Stomach (tissue), 9 donors: ENCODE measurements around the gene SKI. TPM values are rescaled to one million over a fixed set of nuclear protein-coding genes. Genes with fewer than 3 reads are reported as not detected.
A peak's percentile ranks its signal among the peaks of the same experiment; 100 is the strongest.
"Not testable (repeated sequence)": the region's sequence is repeated elsewhere in the genome, so short reads cannot be mapped to it uniquely, and the experiment has no call there.

Experiments used
- DNase-seq, 2 donors: peaks; one replicate each; pipeline versions ENCODE4 v3.0.0 to v3.0.0-alpha.2; 2013 to 2019
- H3K27ac ChIP-seq, 5 donors: fragments of 200-600 bp in 4 of 5; sonication (generic) in 4 of 5; one replicate each; pipeline ENCODE4 v1.5.1; 2013 to 2019; ENCODE audit warnings: mild to moderate bottlenecking in 1 of 5, moderate library complexity in 1 of 5
- H3K27me3 ChIP-seq, 3 donors: fragments of 200-600 bp; sonication (generic); one replicate each; pipeline ENCODE4 v1.5.1; 2017 to 2019; ENCODE audit warnings: mixed run types in 1 of 3
- H3K36me3 ChIP-seq, 4 donors: fragments of 200-600 bp; sonication (generic); 1 replicate in 3 of 4; 2 replicates in 1 of 4; pipeline ENCODE4 v1.5.1; 2016 to 2019
- H3K4me1 ChIP-seq, 4 donors: fragments of 200-600 bp; sonication (generic); one replicate each; pipeline ENCODE4 v1.5.1; 2016 to 2019
- H3K4me3 ChIP-seq, 4 donors: fragments of 200-600 bp; sonication (generic) in 3 of 4; one replicate each; pipeline ENCODE4 v1.5.1; 2016 to 2019; ENCODE audit warnings: mild to moderate bottlenecking in 1 of 4
- H3K9me3 ChIP-seq, 4 donors: fragments of 200-600 bp; sonication (generic); one replicate each; pipeline ENCODE4 v1.5.1; 2016 to 2019
- EP300 ChIP-seq: sonication (generic); formaldehyde crosslinking; IDR thresholded peaks from one replicate; pipeline ENCODE4 v1.6.1; 2017; ENCODE audit warnings: antibody characterized with exemption
- POLR2A ChIP-seq, 4 donors: fragments of 450-650 bp; IDR thresholded peaks; one replicate each; pipeline ENCODE4 v1.6.1; 2016; ENCODE audit warnings: antibody characterized with exemption in 4 of 4, control low read depth in 2 of 4, mild to moderate bottlenecking in 1 of 4, moderate library complexity in 1 of 4
- POLR2AphosphoS5 ChIP-seq, 3 donors: sonication (generic); formaldehyde crosslinking; IDR thresholded peaks; one replicate each; pipeline ENCODE4 v1.6.1; 2016; ENCODE audit warnings: antibody characterized with exemption in 3 of 3
- WGBS, 5 donors: extraction: QIAGEN DNeasy Blood & Tissue Kit in 3 of 5; methylation state at CpG; one replicate each; pipeline versions ENCODE4 v1.1.5 to v1.1.7; 2013 to 2018; 5-methylcytosine and 5-hydroxymethylcytosine counted together
- intact Hi-C: fragments of 100-400 bp; cut with DNase I; formaldehyde crosslinking; loops from one replicate; pipeline ENCODE4 v1.15.1; 2023; ENCODE audit warnings: low total_unique reads
- polyA plus RNA-seq, 3 donors: library from polyadenylated mRNA; stranded (reverse); fragments of 200-250 nt; gene quantifications; one replicate each; pipeline ENCODE4 v1.2.3, GENCODE V29; 2013
- total RNA-seq, 5 donors: library from RNA; depleted of rRNA; stranded (reverse); fragments of >200 nt; gene quantifications; one replicate each; pipeline versions ENCODE4 v1.1.0 to v1.2.3, GENCODE V29; 2014 to 2016
- TF ChIP-seq, protein P1 (sequence below), 7 experiments: fragments of 450-650 bp in 4 of 7; fragments of 200-600 bp in 3 of 7; sonication (generic) in 3 of 7; IDR thresholded peaks; one replicate each; pipeline ENCODE4 v1.5.1; 2016 to 2019; ENCODE audit warnings: antibody characterized with exemption in 7 of 7, control low read depth in 2 of 7, mild to moderate bottlenecking in 1 of 7
- donor health status: healthy with polysubstance abuse.
- donor health status: Bipolar disorder and iron deficiency.
- donor health status: healthy.

The SKI gene
- total and polyA plus RNA-seq, 8 donors, result 7.4 to 84.0 (median 21.0) TPM

DNA sequence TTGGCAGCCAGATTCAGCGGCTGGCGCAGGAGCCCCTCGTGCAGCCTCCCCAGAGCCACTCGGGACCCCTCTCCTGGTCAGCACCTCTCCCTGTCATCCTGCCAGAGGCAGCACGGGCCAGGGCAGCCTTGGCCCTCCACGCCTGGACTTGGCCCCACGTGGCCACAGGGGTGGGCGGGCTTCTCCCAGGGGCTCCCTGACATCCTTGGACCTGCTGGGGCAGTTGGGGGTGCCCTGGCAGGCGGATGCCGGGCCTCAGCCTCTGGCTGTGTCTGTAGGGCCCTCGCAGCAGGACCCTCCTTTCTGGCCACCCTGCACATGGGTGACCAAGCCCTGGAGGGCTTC lies 103.1 kb downstream of the SKI start:
- WGBS, 5 donors, result 49 to 85% (median 79%) methylated on average over 3 to 11 of the region's 11 CpGs
- Histone ChIP-seq H3K36me3 (no peaks in the 10 kb centered on the region), H3K27me3 (no peaks in the 10 kb centered on the region), H3K27ac (peak overlapping the region in 3 of 5 donors; percentile 18 to 61 (median 26)), H3K4me3 (no peak overlapping the region), H3K9me3 (no peaks in the 10 kb centered on the region), H3K4me1 (peaks cover 0 to 24% (median 16%) of the 10 kb centered on the region in 4 donors)
- TF ChIP-seq POLR2AphosphoS5 (IDR thresholded peaks at IDR 0.05), result no peak
- TF ChIP-seq, protein P1, sequence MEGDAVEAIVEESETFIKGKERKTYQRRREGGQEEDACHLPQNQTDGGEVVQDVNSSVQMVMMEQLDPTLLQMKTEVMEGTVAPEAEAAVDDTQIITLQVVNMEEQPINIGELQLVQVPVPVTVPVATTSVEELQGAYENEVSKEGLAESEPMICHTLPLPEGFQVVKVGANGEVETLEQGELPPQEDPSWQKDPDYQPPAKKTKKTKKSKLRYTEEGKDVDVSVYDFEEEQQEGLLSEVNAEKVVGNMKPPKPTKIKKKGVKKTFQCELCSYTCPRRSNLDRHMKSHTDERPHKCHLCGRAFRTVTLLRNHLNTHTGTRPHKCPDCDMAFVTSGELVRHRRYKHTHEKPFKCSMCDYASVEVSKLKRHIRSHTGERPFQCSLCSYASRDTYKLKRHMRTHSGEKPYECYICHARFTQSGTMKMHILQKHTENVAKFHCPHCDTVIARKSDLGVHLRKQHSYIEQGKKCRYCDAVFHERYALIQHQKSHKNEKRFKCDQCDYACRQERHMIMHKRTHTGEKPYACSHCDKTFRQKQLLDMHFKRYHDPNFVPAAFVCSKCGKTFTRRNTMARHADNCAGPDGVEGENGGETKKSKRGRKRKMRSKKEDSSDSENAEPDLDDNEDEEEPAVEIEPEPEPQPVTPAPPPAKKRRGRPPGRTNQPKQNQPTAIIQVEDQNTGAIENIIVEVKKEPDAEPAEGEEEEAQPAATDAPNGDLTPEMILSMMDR (IDR thresholded peaks at IDR 0.05), result no peak
- intact Hi-C loops, result no loop called here
- no peak for DNase-seq

DNA sequence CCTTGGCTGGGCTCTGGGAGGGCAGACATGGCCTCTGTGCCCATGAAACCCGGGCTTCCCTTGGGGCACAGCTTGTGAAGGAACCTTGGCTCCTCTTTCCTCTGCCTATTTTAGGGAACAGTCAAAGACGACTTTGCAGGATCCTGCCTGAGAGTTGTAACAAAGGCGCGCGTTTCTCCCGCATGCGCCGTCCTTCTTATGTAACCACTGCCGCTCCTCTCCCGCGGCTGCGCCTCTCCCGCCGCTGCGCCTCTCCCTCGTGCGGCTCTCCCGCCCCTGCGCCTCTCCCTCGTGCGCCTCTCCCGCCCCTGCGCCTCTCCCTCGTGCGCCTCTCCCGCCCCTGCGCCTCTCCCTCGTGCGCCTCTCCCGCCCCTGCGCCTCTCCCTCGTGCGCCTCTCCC lies 103.5 kb downstream of the SKI start:
- H3K4me3 ChIP-seq, DNase-seq, H3K9me3 ChIP-seq, H3K36me3 ChIP-seq, intact Hi-C loops, H3K27me3 ChIP-seq: not testable (repeated sequence)
- WGBS, 5 donors, result 90 to 95% (median 92%) methylated on average over 13 to 33 of the region's 33 CpGs
- peaks cover 0 to 24% (median 16%) of the 10 kb centered on the region in 4 donors for H3K4me1 ChIP-seq
- peak overlapping the region in 3 of 5 donors; percentile 18 to 61 (median 26) for H3K27ac ChIP-seq

DNA sequence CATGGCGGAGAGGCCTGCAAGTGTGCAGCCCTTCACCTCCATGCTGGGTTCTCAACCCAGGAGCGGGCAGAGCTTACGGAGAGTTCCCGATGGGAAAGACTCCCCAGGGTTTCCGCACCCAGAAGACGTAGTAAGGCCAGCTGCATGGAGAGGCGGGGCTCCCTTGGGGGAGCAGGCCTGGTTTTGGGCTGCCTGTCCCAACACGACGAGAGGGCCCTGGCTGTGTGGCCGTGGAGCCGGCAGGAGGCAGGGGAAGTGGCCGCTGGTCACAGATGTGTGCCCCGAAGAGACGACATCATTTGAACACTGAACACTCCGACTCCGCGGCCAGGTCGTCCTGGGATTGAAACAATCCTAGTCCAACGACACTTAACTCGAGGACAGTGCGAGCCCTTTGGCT lies 106.2 kb downstream of the SKI start:
- intact Hi-C loops, result no loop called here
- Histone ChIP-seq H3K36me3 (no peaks in the 10 kb centered on the region), H3K4me3 (no peak overlapping the region), H3K27me3 (no peaks in the 10 kb centered on the region), H3K4me1 (peaks cover 0 to 24% (median 16%) of the 10 kb centered on the region in 4 donors), H3K9me3 (no peaks in the 10 kb centered on the region), H3K27ac (peak overlapping the region in 1 of 5 donors; percentile 52)
- WGBS, 5 donors, result 86 to 93% (median 91%) methylated on average over 14 to 21 of the region's 21 CpGs
- TF ChIP-seq POLR2AphosphoS5 (IDR thresholded peaks at IDR 0.05), result no peak
- no peak for TF ChIP-seq EP300
- TF ChIP-seq POLR2A (IDR thresholded peaks at IDR 0.05), result no peak
- TF ChIP-seq, protein P1 (IDR thresholded peaks at IDR 0.05), result no peak
- DNase-seq, result no peak

GRCh38 chr1:2334883-2335534 lies 106.9 kb downstream of the SKI start:
- intact Hi-C loops, result no loop called here
- peak overlapping the region in 1 of 5 donors; percentile 52 for H3K27ac ChIP-seq

More at GRCh38 chr1:2334883-2335534, 106.9 kb downstream of the SKI start:
- no peaks in the 10 kb centered on the region for H3K27me3 ChIP-seq
- peaks cover 0 to 24% (median 15%) of the 10 kb centered on the region in 4 donors for H3K4me1 ChIP-seq
- H3K9me3 ChIP-seq, result no peaks in the 10 kb centered on the region
- H3K36me3 ChIP-seq, result no peaks in the 10 kb centered on the region
- DNase-seq, result peak; percentile 34 to 75
- WGBS, 5 donors, result 38 to 60% (median 51%) methylated on average over 32 to 33 of the region's 33 CpGs
- TF ChIP-seq POLR2A (IDR thresholded peaks at IDR 0.05) (no peak), POLR2AphosphoS5 (IDR thresholded peaks at IDR 0.05) (no peak), EP300 (no peak)
- TF ChIP-seq, protein P1 (IDR thresholded peaks at IDR 0.05), result no peak
- no peak overlapping the region for H3K4me3 ChIP-seq
